GM23338 (cell line): ENCODE measurements around the gene PCP4L1. TPM values are rescaled to one million over a fixed set of nuclear protein-coding genes. Genes with fewer than 3 reads are reported as not detected.

Experiments
- ATAC-seq: fragments of 200-7000 bp; cut with Tn5 transposase; 3 replicates; pipeline ENCODE4 v1.9.1; 2020
- DNase-seq: peaks from one replicate; pipeline ENCODE4 v3.0.0-alpha.2; 2015; ENCODE audit warnings: low spot score
- H2AFZ ChIP-seq: fragments of 200-600 bp; sonication (generic); 2 replicates; pipeline ENCODE4 v1.8.0; 2016; ENCODE audit warnings: antibody characterized with exemption, mild to moderate bottlenecking, moderate library complexity
- H3F3A ChIP-seq: fragments of 200-600 bp; sonication (generic); replicated peaks from 2 replicates; pipeline ENCODE4 v1.8.0; 2017; ENCODE audit warnings: antibody characterized with exemption, mixed run types, low read depth
- H3K27ac ChIP-seq: fragments of 200-600 bp; sonication (generic); 2 replicates; pipeline ENCODE4 v1.6.1; 2016; ENCODE audit warnings: low read depth
- H3K27me3 ChIP-seq: fragments of 200-600 bp; sonication (generic); 2 replicates; pipeline ENCODE4 v1.8.0; 2016; ENCODE audit warnings: mild to moderate bottlenecking, mixed run types, moderate library complexity; ENCODE audit not compliant: insufficient read depth
- H3K36me3 ChIP-seq: fragments of 200-600 bp; sonication (generic); 2 replicates; pipeline ENCODE4 v1.8.0; 2016; ENCODE audit warnings: mild to moderate bottlenecking; ENCODE audit not compliant: insufficient read depth
- H3K4me1 ChIP-seq: fragments of 200-600 bp; sonication (generic); 2 replicates; pipeline ENCODE4 v1.8.0; 2016; ENCODE audit warnings: mild to moderate bottlenecking, moderate library complexity; ENCODE audit not compliant: insufficient read depth
- H3K4me2 ChIP-seq: fragments of 200-600 bp; sonication (generic); 2 replicates; pipeline ENCODE4 v1.7.1; 2017; ENCODE audit warnings: mixed run types
- H3K4me3 ChIP-seq: fragments of 200-600 bp; sonication (generic); 2 replicates; pipeline ENCODE4 v1.6.1; 2016; ENCODE audit warnings: mixed run types
- H3K79me2 ChIP-seq: fragments of 200-600 bp; sonication (generic); replicated peaks from 2 replicates; pipeline ENCODE4 v1.8.0; 2017; ENCODE audit warnings: mild to moderate bottlenecking; ENCODE audit not compliant: insufficient read depth
- H3K9me2 ChIP-seq: fragments of 200-600 bp; sonication (generic); 2 replicates; pipeline ENCODE4 v1.8.0; 2017; ENCODE audit not compliant: insufficient read depth
- H4K20me1 ChIP-seq: fragments of 200-600 bp; sonication (generic); replicated peaks from 2 replicates; pipeline ENCODE4 v1.8.0; 2017; ENCODE audit warnings: mild to moderate bottlenecking; ENCODE audit not compliant: insufficient read depth
- H3K27ac Mint-ChIP-seq: 2 replicates; pipeline ENCODE4 v1.8.0; 2020; ENCODE audit warnings: inconsistent platforms, mild to moderate bottlenecking, moderate library complexity, mixed read lengths
- H3K27me3 Mint-ChIP-seq: 3 replicates; pipeline ENCODE4 v1.8.0; 2022; ENCODE audit warnings: low read depth, mild to moderate bottlenecking, moderate library complexity, mixed read lengths, inconsistent platforms; ENCODE audit not compliant: insufficient read depth, poor library complexity
- H3K36me3 Mint-ChIP-seq: 3 replicates; pipeline ENCODE4 v1.8.0; 2021; ENCODE audit warnings: low read depth, mild to moderate bottlenecking, inconsistent platforms, moderate library complexity, mixed read lengths
- H3K4me1 Mint-ChIP-seq: 3 replicates; pipeline ENCODE4 v1.8.0; 2020; ENCODE audit warnings: mild to moderate bottlenecking, inconsistent platforms, mixed read lengths
- H3K4me3 Mint-ChIP-seq: 3 replicates; pipeline ENCODE4 v1.8.0; 2021; ENCODE audit warnings: moderate library complexity, mild to moderate bottlenecking, inconsistent platforms, mixed read lengths
- H3K9me3 Mint-ChIP-seq: 3 replicates; pipeline ENCODE4 v1.8.0; 2020; ENCODE audit warnings: moderate library complexity, mild to moderate bottlenecking, inconsistent platforms, mixed read lengths
- EZH2 ChIP-seq: fragments of 200-600 bp; sonication (generic); IDR thresholded peaks from one replicate; pipeline ENCODE4 v1.8.0; 2017; ENCODE audit warnings: antibody characterized with exemption, mild to moderate bottlenecking, low read depth; ENCODE audit not compliant: unreplicated experiment
- EZH2phosphoT487 ChIP-seq: fragments of 200-600 bp; sonication (generic); IDR thresholded peaks from one replicate; pipeline ENCODE4 v1.8.1; 2018; ENCODE audit warnings: antibody characterized with exemption; ENCODE audit not compliant: unreplicated experiment
- POLR2AphosphoS5 ChIP-seq: IDR thresholded peaks from 2 replicates; pipeline ENCODE4 v1.6.1; 2016; ENCODE audit warnings: antibody characterized with exemption, low read depth
- STAT1 ChIP-seq: IDR thresholded peaks from one replicate; pipeline ENCODE4 v1.6.1; 2016; ENCODE audit warnings: antibody characterized with exemption; ENCODE audit not compliant: unreplicated experiment
- ZNF114 ChIP-seq: fragments of 250-450 bp; sonication (Bioruptor Pico); IDR thresholded peaks from 2 replicates; pipeline ENCODE4 v1.5.0; 2020; ENCODE audit warnings: mild to moderate bottlenecking, moderate library complexity
- ZNF331 ChIP-seq: fragments of 250-450 bp; sonication (Bioruptor Pico); IDR thresholded peaks from 2 replicates; pipeline ENCODE4 v1.5.0; 2020; ENCODE audit warnings: low read depth, mild to moderate bottlenecking, moderate library complexity
- ZNF462 ChIP-seq: fragments of 250-450 bp; sonication (Bioruptor Pico); IDR thresholded peaks from 2 replicates; pipeline ENCODE4 v1.5.0; 2020; ENCODE audit warnings: mild to moderate bottlenecking, moderate library complexity
- polyA plus RNA-seq: library from polyadenylated mRNA; unstranded; fragments of >200 nt; fragmentation: Nextera tagmentation; extraction: Ambion mirVana; gene quantifications from 2 replicates; pipeline ENCODE4 v1.2.1, GENCODE V29; 2016
- total RNA-seq: library from RNA; depleted of rRNA; stranded (reverse); fragments of >200 nt; shearing (Covaris generic); gene quantifications from 2 replicates; pipeline ENCODE4 v1.2.3, GENCODE V29; 2014
- TF ChIP-seq, protein P1 (sequence below), 2 experiments: fragments of 200-600 bp in 1 of 2; sonication (generic) in 1 of 2; conservative IDR thresholded peaks; 2 replicates each; pipeline versions ENCODE4 v1.5.1 to v1.6.1; 2016 to 2017; ENCODE audit warnings: antibody characterized with exemption in 2 of 2, low read depth in 2 of 2, mild to moderate bottlenecking in 2 of 2, moderate library complexity in 1 of 2
- TF ChIP-seq, protein P2 (sequence below): IDR thresholded peaks from one replicate; pipeline ENCODE4 v1.6.1; 2018; ENCODE audit warnings: antibody characterized with exemption; ENCODE audit not compliant: unreplicated experiment

The PCP4L1 gene
- total and polyA plus RNA-seq, 2 experiments from 2014 or later, result 1.4 to 1.7 TPM

- TF ChIP-seq, protein P1, sequence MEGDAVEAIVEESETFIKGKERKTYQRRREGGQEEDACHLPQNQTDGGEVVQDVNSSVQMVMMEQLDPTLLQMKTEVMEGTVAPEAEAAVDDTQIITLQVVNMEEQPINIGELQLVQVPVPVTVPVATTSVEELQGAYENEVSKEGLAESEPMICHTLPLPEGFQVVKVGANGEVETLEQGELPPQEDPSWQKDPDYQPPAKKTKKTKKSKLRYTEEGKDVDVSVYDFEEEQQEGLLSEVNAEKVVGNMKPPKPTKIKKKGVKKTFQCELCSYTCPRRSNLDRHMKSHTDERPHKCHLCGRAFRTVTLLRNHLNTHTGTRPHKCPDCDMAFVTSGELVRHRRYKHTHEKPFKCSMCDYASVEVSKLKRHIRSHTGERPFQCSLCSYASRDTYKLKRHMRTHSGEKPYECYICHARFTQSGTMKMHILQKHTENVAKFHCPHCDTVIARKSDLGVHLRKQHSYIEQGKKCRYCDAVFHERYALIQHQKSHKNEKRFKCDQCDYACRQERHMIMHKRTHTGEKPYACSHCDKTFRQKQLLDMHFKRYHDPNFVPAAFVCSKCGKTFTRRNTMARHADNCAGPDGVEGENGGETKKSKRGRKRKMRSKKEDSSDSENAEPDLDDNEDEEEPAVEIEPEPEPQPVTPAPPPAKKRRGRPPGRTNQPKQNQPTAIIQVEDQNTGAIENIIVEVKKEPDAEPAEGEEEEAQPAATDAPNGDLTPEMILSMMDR (conservative IDR thresholded peaks at IDR 0.05; ENCODE audit: low read depth in 2 of 2), result peak; percentile 56 to 74
- TF ChIP-seq EZH2phosphoT487, result no peak
- 0 out of 2 replicates have a peak, but pooled peaks have one; percentile 16 for TF ChIP-seq POLR2AphosphoS5
These were observed 32.8 kb upstream of the PCP4L1 start, which contains the start of gene TOMM40L (continued) for GRCh38 chr1:161225534-161226319.

DNA sequence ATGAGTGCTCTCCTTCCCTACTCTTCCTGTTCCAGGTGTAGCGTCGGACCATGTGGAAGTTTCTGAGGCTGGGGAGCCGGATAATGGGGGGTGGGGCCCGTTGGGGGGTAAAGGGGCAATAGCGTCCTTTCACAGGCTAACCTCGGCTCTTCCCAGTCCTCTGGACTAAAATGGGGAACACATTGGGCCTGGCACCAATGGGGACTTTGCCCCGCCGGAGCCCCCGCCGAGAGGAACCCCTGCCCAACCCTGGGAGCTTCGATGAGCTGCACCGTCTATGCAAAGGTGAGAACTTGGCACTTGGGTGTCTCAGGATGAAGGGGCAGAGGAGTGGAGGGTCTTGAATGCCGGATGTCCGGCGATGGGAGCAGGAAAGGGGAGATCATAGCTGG lies 32.2 kb upstream of the PCP4L1 start:
- Histone ChIP-seq H3F3A (peaks cover 3% of the 10 kb centered on the region; the same call in 1 of the 2 replicates), H2AFZ (peak overlapping the region; percentile 11), H3K4me1 (peaks cover 13% of the 10 kb centered on the region), H3K27ac (0 out of 2 replicates have a peak overlapping the region, but pooled peaks have one; percentile 84), H3K4me2 (peak overlapping the region; percentile 96), H3K4me3 (peak overlapping the region; percentile 55), H3K27me3 (no peaks in the 10 kb centered on the region), H3K9me2 (no peaks in the 10 kb centered on the region), H4K20me1 (no peaks in the 10 kb centered on the region), H3K36me3 (peaks cover 6% of the 10 kb centered on the region), H3K79me2 (no peaks in the 10 kb centered on the region)
- Mint-ChIP-seq H3K4me3 (peak overlapping the region; percentile 97), H3K4me1 (peaks cover 26% of the 10 kb centered on the region), H3K27ac (peak overlapping the region; percentile 95), H3K27me3 (peaks cover 6% of the 10 kb centered on the region), H3K36me3 (peaks cover 20% of the 10 kb centered on the region), H3K9me3 (no peaks in the 10 kb centered on the region)
- peak; percentile 21 for DNase-seq
- ATAC-seq, result no peak; the same call in 2 of the 3 replicates
- TF ChIP-seq, protein P1 (conservative IDR thresholded peaks at IDR 0.05; ENCODE audit: low read depth in 2 of 2), result no peak
- TF ChIP-seq POLR2AphosphoS5 (no peak), EZH2 (no peak), EZH2phosphoT487 (no peak), ZNF331 (no peak), ZNF114 (CRISPR knock-in tag) (no peak), STAT1 (no peak), ZNF462 (no peak)
- TF ChIP-seq, protein P2, sequence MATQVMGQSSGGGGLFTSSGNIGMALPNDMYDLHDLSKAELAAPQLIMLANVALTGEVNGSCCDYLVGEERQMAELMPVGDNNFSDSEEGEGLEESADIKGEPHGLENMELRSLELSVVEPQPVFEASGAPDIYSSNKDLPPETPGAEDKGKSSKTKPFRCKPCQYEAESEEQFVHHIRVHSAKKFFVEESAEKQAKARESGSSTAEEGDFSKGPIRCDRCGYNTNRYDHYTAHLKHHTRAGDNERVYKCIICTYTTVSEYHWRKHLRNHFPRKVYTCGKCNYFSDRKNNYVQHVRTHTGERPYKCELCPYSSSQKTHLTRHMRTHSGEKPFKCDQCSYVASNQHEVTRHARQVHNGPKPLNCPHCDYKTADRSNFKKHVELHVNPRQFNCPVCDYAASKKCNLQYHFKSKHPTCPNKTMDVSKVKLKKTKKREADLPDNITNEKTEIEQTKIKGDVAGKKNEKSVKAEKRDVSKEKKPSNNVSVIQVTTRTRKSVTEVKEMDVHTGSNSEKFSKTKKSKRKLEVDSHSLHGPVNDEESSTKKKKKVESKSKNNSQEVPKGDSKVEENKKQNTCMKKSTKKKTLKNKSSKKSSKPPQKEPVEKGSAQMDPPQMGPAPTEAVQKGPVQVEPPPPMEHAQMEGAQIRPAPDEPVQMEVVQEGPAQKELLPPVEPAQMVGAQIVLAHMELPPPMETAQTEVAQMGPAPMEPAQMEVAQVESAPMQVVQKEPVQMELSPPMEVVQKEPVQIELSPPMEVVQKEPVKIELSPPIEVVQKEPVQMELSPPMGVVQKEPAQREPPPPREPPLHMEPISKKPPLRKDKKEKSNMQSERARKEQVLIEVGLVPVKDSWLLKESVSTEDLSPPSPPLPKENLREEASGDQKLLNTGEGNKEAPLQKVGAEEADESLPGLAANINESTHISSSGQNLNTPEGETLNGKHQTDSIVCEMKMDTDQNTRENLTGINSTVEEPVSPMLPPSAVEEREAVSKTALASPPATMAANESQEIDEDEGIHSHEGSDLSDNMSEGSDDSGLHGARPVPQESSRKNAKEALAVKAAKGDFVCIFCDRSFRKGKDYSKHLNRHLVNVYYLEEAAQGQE, result no peak
